HG03280 (cell line): ENCODE results near the gene COL24A1.
"Not testable (repeated sequence)": the region's sequence is repeated elsewhere in the genome, so short reads cannot be mapped to it uniquely, and the experiment has no call there.

Experiments used
- ATAC-seq: cut with Tn5 transposase; IDR thresholded peaks from one replicate; pipeline ENCODE4 v1.9.1; 2021; ENCODE audit warnings: mild to moderate bottlenecking, moderate library complexity; ENCODE audit not compliant: unreplicated experiment

Gene COL24A1

DNA sequence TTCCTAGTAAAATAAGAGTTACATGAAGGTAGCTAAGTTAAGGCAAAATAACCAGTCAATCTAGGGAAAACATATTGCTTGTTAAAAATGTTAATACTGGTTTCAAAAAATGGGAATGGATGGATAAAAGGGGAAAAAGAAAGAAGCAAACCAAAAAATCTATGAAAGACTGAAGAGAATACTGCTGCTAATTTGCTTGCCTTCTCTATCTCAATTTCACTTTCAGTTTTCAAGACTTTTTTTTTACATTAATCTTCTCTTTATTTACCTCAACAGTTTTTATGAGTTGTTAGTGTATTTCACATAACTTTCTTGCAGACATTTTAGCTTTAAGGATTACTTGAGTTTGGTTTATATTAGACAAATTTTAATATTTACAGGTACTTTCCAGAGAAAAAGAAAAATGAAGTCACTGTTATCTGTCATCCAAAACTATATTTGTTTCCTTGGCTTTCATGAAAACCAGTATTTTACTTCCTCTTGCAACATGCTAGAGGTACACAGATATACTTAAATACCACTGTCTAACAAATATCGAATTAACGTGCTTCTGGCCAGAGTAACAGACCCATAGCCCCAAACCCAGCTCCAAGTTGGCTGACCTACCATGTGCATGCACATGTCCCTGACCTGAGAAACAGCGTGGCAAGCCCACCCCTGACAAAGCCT lies 70.7 kb downstream of the COL24A1 start:
- no peak for ATAC-seq

GRCh38 chr1:86084998-86085397 lies 71.6 kb downstream of the COL24A1 start:
- ATAC-seq: no peak

GRCh38 chr1:86082183-86082582 lies 74.4 kb downstream of the COL24A1 start:
- ATAC-seq: no peak

- not testable (repeated sequence) for ATAC-seq
Observed at GRCh38 chr1:86072474-86072873, 84.1 kb downstream of the COL24A1 start.

DNA sequence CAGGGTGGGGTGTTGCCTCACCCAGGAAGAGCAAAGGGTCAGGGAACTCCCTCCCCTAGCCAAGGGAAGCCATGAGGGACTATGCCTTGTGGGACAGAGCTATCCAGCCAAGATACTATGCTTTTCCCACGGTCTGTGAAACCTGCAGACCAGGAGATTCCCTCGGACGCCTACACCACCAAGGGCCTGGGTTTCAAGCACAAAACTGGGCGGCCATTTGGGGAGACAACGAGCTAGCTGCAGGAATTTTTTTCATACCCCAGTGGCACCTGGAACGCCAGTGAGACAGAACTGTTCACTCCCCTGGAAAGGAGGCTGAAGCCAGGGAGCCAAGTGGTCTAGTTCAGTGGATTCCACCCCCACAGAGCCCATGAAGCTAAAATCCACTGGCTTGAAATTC lies 84.7 kb downstream of the COL24A1 start:
- ATAC-seq: not testable (repeated sequence)

DNA sequence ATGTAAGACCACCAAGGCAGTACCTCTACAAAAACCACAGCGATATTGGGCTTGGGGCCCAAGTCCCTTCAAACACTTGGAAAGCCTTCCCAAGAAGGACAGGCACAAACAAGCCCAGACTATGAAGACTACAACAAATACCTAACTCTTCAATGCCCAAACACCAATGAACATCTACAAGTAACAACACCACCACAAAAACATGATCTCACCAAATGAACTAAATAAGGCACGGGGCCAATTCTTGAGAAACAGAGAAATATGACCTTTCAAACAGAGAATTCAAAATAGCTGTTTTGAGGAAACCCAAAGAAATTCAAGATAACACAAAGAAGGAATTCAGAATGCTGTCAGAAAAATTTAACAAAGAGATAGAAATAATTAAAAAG lies 86.8 kb downstream of the COL24A1 start:
- no peak for ATAC-seq

GRCh38 chr1:86068841-86069756 lies 87.5 kb downstream of the COL24A1 start:
- no peak for ATAC-seq

DNA sequence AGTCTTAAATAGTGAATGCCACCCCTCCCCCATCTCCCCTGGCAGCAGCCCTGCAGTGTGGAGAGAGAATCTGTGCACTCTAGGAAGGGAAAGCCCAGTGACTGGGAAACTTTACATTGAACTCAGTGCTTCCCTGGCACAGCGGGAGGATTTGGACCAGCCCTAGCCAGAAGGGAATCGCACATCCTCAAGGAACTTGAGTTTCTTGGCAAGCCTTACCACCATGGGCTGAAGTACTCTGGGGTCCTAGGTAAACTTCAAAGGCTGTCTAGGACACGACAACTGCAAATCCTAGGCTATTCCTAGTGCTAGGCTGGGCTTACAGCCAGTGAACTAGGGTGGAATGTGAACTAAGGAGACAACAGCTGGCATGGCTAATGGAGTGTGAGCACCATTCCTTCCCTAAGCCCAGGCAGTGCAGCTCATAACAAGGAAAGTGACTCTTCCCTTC lies 88.3 kb downstream of the COL24A1 start:
- no peak for ATAC-seq

DNA sequence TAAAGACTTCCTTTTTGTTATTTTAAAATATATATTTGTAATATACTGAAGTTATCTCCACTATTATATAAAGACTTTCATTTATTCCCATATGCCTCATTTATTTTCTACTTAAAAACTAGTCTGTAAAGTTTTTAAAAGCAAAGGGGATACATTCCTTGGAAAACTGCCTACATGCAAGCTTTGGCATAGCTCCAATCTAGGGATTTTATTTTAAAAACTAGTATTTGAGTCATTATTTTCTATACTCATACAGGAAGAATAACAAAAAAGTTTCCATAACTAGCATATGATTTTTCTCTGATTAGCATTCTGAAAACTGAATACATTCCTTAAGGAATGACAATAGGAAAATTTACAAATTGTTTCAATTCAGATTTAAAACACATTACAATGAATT lies 88.9 kb downstream of the COL24A1 start:
- ATAC-seq: no peak

DNA sequence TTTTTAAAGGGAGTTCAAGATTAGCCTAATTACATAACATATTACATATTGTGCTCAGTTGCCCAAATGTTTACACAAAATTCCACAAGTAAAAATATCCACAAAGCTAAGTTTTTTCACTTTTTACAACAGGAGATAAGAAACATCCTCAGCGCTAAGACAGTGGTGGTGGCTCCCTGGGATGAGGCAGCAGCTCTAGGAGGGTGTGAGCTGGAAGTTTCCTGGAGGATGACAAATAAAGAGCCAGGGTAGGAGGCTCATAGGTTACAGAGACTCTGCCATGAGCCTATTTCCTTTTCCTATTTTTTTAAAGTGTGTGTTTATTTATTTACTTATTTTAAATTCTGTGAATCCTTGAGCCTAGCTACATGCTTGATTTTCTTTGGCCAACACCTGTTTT lies 91.7 kb downstream of the COL24A1 start:
- ATAC-seq: no peak

GRCh38 chr1:86063721-86064120 lies 92.9 kb downstream of the COL24A1 start:
- no peak for ATAC-seq

GRCh38 chr1:86062453-86062852 lies 94.1 kb downstream of the COL24A1 start:
- no peak for ATAC-seq

DNA sequence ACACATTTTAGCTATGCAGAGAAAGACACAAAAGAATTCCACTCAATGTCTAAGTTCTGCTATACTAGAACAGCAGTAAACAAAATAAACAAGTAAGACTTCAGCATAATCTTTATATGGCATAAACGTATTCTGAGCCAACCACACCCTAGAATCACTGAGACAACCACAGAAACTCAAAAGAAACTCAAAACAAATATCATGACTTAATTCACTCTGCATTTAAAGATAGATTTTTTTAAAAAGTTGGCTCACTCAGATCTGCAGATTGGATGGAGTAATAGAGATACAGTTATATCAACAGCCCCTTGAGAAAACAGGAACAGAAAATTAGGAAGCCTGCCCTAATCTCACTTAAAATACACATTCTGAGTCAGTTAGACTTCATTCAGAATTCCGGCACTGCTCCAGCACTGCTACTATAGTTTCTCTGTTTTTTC lies 95.0 kb downstream of the COL24A1 start:
- ATAC-seq: no peak

DNA sequence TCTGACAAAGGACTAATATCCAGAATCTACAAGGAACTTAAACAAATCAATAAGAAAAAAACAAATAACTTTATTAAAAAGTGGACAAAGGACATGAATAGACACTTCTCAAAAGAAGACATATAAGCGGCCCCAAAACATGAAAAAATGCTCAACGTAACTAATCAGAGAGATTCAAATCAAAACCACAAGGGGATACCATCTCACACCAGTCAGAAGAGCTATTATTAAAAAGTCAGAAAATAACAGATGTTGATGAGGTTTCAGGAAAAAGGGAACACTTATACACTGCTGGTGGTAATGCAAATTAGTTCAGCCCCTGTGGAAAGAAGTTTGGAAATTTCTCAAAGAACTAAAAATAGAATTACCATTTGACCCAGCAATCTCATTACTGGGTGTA lies 102.2 kb downstream of the COL24A1 start:
- no peak for ATAC-seq

DNA sequence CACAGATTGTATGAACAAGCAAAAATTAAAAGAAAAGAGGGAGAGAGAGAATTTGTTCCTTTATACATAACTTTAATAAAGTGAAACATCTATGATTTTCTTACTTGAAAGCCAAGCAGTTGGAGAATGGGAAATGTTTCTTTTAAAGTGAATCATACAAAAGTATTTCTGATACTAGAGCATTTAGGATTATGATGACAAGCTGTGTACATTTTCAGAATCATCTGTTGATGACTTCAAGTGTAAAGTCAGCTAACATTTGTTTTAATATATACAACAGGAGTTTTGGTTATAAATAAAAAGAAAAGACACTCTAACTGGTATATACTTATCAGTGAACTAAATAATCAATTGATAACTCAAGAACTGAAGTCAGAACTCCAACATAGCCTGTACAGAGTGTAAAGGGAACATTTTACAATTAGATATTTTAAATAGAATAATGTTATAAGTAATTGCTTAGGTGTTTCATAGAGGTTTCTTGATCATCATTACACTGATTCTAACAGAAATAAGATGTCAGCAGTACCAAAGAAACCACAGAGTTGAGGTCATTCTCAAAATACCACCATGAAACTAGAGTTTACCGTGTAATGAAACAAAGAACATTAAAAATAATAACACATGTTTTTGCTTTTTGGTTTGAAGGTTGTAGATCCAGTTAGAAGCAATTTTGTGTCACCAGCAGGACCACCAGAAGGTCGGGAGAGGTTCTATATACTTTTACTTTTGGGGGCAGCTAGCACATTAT lies 103.4 kb downstream of the COL24A1 start:
- peak; percentile 67 for ATAC-seq

DNA sequence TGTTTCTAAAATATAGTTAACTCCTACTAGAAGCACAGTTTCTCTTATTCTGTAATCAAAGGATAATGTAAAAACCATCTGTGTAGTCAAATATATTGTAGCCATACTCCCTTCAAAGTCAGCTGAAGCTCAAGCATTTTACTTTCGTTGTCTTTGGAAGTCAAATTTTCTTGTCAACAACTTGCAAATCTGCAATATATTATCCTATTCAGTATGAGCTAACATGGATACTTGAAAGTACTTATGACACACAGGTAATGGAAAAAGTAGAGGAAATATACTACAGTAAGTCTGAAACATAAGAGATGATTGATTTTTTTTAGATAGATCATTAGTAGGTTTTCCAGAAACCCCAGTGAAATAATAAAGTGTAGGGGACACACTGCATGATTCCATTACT lies 121.5 kb downstream of the COL24A1 start:
- no peak for ATAC-seq

GRCh38 chr1:86030180-86030579 lies 126.4 kb downstream of the COL24A1 start:
- no peak for ATAC-seq

DNA sequence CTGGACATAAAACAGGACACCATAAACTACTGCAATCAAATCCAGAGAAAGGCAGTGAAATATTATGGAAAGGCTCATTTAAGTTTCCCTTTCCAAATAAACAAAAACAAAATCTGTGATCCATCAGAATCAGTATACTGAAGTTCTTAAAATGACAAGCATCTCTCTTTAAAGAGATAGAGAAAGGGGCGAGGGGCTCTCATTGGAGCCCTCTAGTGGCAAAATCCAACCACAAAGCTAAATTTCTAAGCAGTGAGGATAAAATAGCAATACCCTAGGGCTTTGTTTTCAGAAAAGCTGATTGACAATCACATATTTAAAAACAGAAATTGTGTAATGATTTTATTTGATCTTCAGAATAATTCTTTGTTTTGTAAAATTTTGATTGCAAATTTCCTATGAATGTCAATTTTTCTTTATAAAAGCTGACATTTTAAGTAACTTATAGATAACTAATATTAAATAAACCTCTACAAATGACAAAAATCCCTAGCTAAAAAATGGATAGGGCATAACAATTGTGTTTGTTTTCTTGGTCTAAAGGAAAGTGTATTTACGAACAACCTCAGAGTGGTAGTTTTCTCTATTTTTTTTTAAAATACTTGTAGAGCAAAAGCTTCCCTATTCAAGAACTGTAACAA lies 138.2 kb downstream of the COL24A1 start:
- ATAC-seq: peak; percentile 70

DNA sequence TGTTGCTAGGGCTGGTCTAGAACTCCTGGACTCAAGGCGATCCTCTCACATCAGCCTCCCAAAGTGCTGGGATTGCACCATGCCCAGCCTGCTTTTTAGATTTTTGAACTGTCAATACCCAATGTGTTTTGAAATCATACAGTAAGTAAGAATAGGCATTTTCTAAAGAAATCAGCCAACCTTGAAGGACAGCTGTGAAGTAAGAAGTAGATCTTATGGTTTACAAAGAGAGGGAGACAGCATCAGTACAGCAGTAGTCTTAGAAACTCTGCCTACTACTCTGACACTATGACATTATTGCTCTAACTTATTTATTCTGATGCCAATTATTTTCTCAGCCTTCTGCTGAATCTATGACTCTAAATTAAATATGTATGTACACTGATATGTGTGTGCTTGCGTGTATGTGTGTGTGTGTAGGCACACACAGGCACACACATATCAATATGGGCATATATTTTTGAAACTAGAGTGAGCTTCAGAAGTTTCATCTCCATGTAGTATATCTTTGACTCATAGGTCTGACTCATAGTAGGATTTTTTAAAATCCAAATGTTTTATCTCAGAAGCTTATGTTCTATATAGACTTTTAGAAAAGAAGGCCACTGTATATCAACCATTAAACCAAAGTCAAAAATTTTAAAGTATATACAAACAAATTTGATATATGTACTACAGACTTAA lies 140.4 kb downstream of the COL24A1 start:
- peak; percentile 59 for ATAC-seq

DNA sequence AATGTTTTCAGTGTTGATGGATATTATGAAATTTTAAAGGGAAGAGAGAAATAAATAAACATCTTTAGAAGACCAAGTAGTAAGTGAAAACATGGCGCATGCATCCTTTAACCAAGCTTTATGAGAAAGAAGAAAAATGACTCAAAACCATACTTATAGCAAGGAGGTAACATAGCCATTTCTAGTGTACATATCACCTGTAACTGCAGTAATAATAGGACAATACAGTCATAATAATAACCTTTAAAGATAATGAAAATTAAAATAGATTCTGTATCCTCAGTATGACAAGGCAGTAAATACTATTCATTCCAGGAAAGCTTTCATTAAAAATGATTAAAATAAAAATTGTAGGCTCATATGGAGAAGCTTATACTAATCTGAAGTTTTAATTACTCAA lies 141.2 kb downstream of the COL24A1 start:
- no peak for ATAC-seq
